Thoracic aorta (tissue), 2 donors: ENCODE measurements around the gene NCKAP5. TPM values are rescaled to one million over a fixed set of nuclear protein-coding genes. Genes with fewer than 3 reads are reported as not detected.

Experiments used
- ATAC-seq: fragments of 150-250 bp; one replicate; pipeline ENCODE4 v1.8.0; 2017; ENCODE audit warnings: low read depth; ENCODE audit not compliant: insufficient number of reproducible peaks, low FRiP score
- DNase-seq: peaks from one replicate; pipeline ENCODE4 v3.0.0-alpha.2; 2020; ENCODE audit warnings: low spot score
- H3K27ac ChIP-seq, 2 donors: fragments of 200-600 bp; sonication (generic); 1 replicate in 1 of 2; 2 replicates in 1 of 2; pipeline ENCODE4 v1.5.1; 2016; ENCODE audit warnings: mild to moderate bottlenecking in 2 of 2, moderate library complexity in 2 of 2
- H3K27me3 ChIP-seq: fragments of 200-600 bp; sonication (generic); replicated peaks from 2 replicates; pipeline ENCODE4 v1.6.0; 2016; ENCODE audit warnings: mild to moderate bottlenecking; ENCODE audit not compliant: insufficient read depth
- H3K36me3 ChIP-seq: fragments of 200-600 bp; sonication (generic); one replicate; pipeline ENCODE4 v1.5.1; 2016
- H3K4me1 ChIP-seq, 2 donors: fragments of 200-600 bp; sonication (generic); 1 replicate in 1 of 2; 2 replicates in 1 of 2; pipeline versions ENCODE4 v1.5.1 to v1.6.0; 2016; ENCODE audit warnings: low read depth in 2 of 2, mild to moderate bottlenecking in 1 of 2; ENCODE audit not compliant: control insufficient read depth in 1 of 2
- H3K4me3 ChIP-seq: fragments of 200-600 bp; sonication (generic); 2 replicates; pipeline ENCODE4 v1.5.1; 2016; ENCODE audit warnings: mild to moderate bottlenecking
- H3K9me3 ChIP-seq: fragments of 200-600 bp; sonication (generic); 2 replicates; pipeline ENCODE4 v1.5.1; 2016
- total RNA-seq, 2 donors: library from RNA; depleted of rRNA; stranded (reverse); fragments of >200 nt; gene quantifications; one replicate each; pipeline versions ENCODE4 v1.1.0 to v1.2.3, GENCODE V29; 2016
- TF ChIP-seq, protein P1 (sequence below): fragments of 200-600 bp; sonication (generic); IDR thresholded peaks from one replicate; pipeline ENCODE4 v1.5.1; 2019; ENCODE audit warnings: antibody characterized with exemption

NCKAP5 gene
- total RNA-seq, 2 donors from 2014 or later, result 1.2 to 1.9 TPM

DNA sequence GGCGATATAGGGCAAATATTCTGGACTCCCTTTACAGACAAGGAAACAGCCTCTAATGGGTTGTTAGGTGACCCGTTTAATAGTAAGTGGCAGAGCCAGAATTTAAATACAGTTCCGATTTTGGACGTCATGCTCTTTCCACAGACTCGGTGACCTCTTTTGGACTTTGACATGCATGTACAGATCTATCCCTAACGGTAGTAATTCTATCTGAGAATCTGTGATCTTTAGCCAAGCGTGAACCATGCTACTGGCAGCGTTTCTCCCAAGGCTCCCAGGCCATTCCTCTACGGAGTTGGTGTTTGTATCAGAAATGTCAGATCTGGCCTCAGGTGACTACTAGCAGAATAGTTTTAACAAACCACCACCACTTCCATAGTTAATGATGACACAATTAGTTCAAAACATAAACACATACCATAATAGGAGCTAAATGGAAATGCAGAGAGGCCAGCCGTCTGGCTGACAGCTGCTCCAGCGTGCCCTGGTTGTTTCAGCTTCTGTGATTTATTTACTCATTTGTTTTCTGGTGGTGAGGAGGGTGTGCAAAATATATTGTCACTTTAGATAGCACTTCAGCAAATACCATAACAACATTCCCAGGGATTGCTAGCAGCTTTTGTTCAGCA, 593.7 kb downstream of the NCKAP5 start:
- Histone ChIP-seq H3K9me3 (no peaks in the 10 kb centered on the region), H3K4me3 (no peak overlapping the region), H3K27me3 (no peaks in the 10 kb centered on the region), H3K4me1 (no peaks in the 10 kb centered on the region), H3K36me3 (no peaks in the 10 kb centered on the region), H3K27ac (no peak overlapping the region)
- DNase-seq (no peak), ATAC-seq (no peak)
- TF ChIP-seq, protein P1, sequence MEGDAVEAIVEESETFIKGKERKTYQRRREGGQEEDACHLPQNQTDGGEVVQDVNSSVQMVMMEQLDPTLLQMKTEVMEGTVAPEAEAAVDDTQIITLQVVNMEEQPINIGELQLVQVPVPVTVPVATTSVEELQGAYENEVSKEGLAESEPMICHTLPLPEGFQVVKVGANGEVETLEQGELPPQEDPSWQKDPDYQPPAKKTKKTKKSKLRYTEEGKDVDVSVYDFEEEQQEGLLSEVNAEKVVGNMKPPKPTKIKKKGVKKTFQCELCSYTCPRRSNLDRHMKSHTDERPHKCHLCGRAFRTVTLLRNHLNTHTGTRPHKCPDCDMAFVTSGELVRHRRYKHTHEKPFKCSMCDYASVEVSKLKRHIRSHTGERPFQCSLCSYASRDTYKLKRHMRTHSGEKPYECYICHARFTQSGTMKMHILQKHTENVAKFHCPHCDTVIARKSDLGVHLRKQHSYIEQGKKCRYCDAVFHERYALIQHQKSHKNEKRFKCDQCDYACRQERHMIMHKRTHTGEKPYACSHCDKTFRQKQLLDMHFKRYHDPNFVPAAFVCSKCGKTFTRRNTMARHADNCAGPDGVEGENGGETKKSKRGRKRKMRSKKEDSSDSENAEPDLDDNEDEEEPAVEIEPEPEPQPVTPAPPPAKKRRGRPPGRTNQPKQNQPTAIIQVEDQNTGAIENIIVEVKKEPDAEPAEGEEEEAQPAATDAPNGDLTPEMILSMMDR, result no peak

GRCh38 chr2:132971310-132972061, 596.8 kb downstream of the NCKAP5 start:
- TF ChIP-seq, protein P1, result no peak
- DNase-seq, result no peak

GRCh38 chr2:132969371-132969985, 598.8 kb downstream of the NCKAP5 start:
- ATAC-seq (no peak), DNase-seq (no peak)
- TF ChIP-seq, protein P1, result no peak
- H3K9me3 ChIP-seq, result no peaks in the 10 kb centered on the region
- H3K36me3 ChIP-seq, result no peaks in the 10 kb centered on the region
- H3K4me3 ChIP-seq, result no peak overlapping the region
- no peak overlapping the region for H3K27ac ChIP-seq
- no peaks in the 10 kb centered on the region for H3K4me1 ChIP-seq
- no peaks in the 10 kb centered on the region for H3K27me3 ChIP-seq

More at GRCh38 chr2:132971310-132972061, 596.8 kb downstream of the NCKAP5 start:
- H3K4me3 ChIP-seq, result no peak overlapping the region
- no peaks in the 10 kb centered on the region for H3K36me3 ChIP-seq
- H3K27me3 ChIP-seq, result no peaks in the 10 kb centered on the region
- no peak for ATAC-seq
- H3K27ac ChIP-seq, result no peak overlapping the region
- no peaks in the 10 kb centered on the region for H3K9me3 ChIP-seq
- no peaks in the 10 kb centered on the region for H3K4me1 ChIP-seq

- H3K36me3 ChIP-seq, result no peaks in the 10 kb centered on the region
- DNase-seq (no peak), ATAC-seq (no peak)
- no peak overlapping the region for H3K4me3 ChIP-seq
- TF ChIP-seq, protein P1, result no peak
- no peaks in the 10 kb centered on the region for H3K9me3 ChIP-seq
- no peak overlapping the region for H3K27ac ChIP-seq
- no peaks in the 10 kb centered on the region for H3K4me1 ChIP-seq
- no peaks in the 10 kb centered on the region for H3K27me3 ChIP-seq
Observed at GRCh38 chr2:132965460-132965859, 602.8 kb downstream of the NCKAP5 start.

DNA sequence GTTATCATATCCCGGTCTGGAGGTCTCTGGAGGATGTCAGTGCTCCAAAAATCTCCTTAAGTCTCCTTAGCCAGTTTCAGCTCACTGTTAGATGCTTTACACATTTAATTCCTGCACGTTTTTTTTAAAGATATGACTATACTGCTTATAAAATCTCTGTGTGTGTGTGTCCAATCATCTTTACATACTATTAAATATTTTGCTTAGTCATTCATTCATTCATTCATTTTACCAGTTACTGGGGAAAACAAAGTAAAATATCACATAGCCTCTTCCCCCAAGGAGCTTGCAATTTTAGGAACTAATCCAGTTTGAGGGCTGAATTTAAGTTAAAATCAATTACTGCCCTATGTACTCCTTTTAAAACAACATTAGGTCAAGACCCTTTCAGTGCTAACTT, 605.1 kb downstream of the NCKAP5 start:
- Histone ChIP-seq H3K4me3 (no peak overlapping the region), H3K36me3 (no peaks in the 10 kb centered on the region), H3K27ac (no peak overlapping the region), H3K9me3 (no peaks in the 10 kb centered on the region), H3K27me3 (no peaks in the 10 kb centered on the region), H3K4me1 (no peaks in the 10 kb centered on the region)
- DNase-seq (no peak), ATAC-seq (no peak)
- TF ChIP-seq, protein P1, result no peak
